Measurements from ENCODE around the gene PPP6R3.
"Not testable (repeated sequence)": the region's sequence is repeated elsewhere in the genome, so short reads cannot be mapped to it uniquely, and the experiment has no call there.

PPP6R3 gene

GRCh38 chr11:68430801-68431200 is 29.8 kb upstream of the PPP6R3 start:
- Histone ChIP-seq H3K27me3 (replicated peaks) (no peaks in the 10 kb centered on the region), H3K4me3 (ENCODE audit: low read depth, low read length) (no peak overlapping the region), H3K36me3 (replicated peaks) (peaks cover 43% of the 10 kb centered on the region), H3K27ac (no peak overlapping the region)
- TF ChIP-seq, protein P1, sequence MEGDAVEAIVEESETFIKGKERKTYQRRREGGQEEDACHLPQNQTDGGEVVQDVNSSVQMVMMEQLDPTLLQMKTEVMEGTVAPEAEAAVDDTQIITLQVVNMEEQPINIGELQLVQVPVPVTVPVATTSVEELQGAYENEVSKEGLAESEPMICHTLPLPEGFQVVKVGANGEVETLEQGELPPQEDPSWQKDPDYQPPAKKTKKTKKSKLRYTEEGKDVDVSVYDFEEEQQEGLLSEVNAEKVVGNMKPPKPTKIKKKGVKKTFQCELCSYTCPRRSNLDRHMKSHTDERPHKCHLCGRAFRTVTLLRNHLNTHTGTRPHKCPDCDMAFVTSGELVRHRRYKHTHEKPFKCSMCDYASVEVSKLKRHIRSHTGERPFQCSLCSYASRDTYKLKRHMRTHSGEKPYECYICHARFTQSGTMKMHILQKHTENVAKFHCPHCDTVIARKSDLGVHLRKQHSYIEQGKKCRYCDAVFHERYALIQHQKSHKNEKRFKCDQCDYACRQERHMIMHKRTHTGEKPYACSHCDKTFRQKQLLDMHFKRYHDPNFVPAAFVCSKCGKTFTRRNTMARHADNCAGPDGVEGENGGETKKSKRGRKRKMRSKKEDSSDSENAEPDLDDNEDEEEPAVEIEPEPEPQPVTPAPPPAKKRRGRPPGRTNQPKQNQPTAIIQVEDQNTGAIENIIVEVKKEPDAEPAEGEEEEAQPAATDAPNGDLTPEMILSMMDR (IDR thresholded peaks at IDR 0.05; ENCODE audit: low read depth, low read length, missing control alignments): no peak
- no peak for DNase-seq
- in situ Hi-C loops (cut with HindIII; ENCODE audit: low pct_ligation_motif_present, low sequenced_read_pairs): no loop called here

DNA sequence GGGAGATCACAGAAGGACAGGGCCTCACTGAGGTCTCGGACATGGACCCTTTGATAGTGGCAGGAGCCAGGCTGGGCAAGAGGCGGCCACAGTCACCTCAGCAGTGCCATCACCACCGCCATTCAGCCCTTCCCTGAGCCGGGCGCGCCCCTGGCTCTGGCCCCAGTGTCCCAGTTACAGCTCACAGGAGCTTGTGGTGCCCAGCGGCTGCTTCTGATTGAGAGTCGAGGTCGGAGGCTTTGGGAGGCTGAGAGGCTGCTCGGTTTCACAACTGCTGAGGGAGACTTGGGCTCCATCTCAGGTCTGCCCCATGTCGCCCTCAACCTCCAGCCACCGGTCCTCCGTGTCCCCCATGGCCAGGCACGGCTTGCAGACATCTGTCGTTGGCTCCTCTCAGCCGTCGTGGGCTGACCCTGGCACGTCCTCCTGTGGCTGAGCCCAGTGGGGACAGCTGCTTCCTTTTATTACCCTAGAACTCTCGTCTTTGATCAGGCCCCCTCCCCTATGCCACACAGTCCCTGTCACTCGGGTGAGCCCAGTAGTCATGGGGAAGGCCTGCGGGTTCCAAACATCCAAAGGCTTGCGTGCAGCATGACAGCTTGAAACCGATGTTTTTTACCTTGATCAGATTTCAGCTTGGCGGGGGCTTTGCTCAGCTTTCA is 28.4 kb upstream of the PPP6R3 start:
- TF ChIP-seq, protein P1 (IDR thresholded peaks at IDR 0.05; ENCODE audit: low read depth, low read length, missing control alignments): no peak
- peaks cover 35% of the 10 kb centered on the region for H3K36me3 ChIP-seq (replicated peaks)
- H3K4me3 ChIP-seq (ENCODE audit: low read depth, low read length): no peak overlapping the region
- DNase-seq: no peak
- H3K27me3 ChIP-seq (replicated peaks): no peaks in the 10 kb centered on the region
- in situ Hi-C loops (cut with HindIII; ENCODE audit: low pct_ligation_motif_present, low sequenced_read_pairs): no loop called here
- H3K27ac ChIP-seq: no peak overlapping the region

- Histone ChIP-seq H3K4me3 (ENCODE audit: low read depth, low read length) (no peak overlapping the region), H3K27ac (no peak overlapping the region), H3K36me3 (replicated peaks) (peaks cover 33% of the 10 kb centered on the region), H3K27me3 (replicated peaks) (no peaks in the 10 kb centered on the region)
- TF ChIP-seq, protein P1 (IDR thresholded peaks at IDR 0.05; ENCODE audit: low read depth, low read length, missing control alignments): no peak
- in situ Hi-C loops (cut with HindIII; ENCODE audit: low pct_ligation_motif_present, low sequenced_read_pairs): no loop called here
- no peak for DNase-seq
Measured at GRCh38 chr11:68432874-68433273, 27.7 kb upstream of the PPP6R3 start.

- DNase-seq: no peak
- in situ Hi-C loops (cut with HindIII; ENCODE audit: low pct_ligation_motif_present, low sequenced_read_pairs): no loop called here
- H3K27me3 ChIP-seq (replicated peaks): no peaks in the 10 kb centered on the region
- TF ChIP-seq, protein P1 (IDR thresholded peaks at IDR 0.05; ENCODE audit: low read depth, low read length, missing control alignments): no peak
- peaks cover 35% of the 10 kb centered on the region for H3K36me3 ChIP-seq (replicated peaks)
- no peak overlapping the region for H3K27ac ChIP-seq
- no peak overlapping the region for H3K4me3 ChIP-seq (ENCODE audit: low read depth, low read length)
Measured at GRCh38 chr11:68433541-68433940, 27.0 kb upstream of the PPP6R3 start.

GRCh38 chr11:68434159-68434558 is 26.4 kb upstream of the PPP6R3 start:
- in situ Hi-C loops (cut with HindIII; ENCODE audit: low pct_ligation_motif_present, low sequenced_read_pairs); H3K4me3 ChIP-seq (ENCODE audit: low read depth, low read length); H3K27ac ChIP-seq; H3K27me3 ChIP-seq (replicated peaks); DNase-seq: not testable (repeated sequence)
- H3K36me3 ChIP-seq (replicated peaks): peaks cover 36% of the 10 kb centered on the region

- Histone ChIP-seq H3K4me3 (ENCODE audit: low read depth, low read length) (no peak overlapping the region), H3K36me3 (replicated peaks) (peaks cover 21% of the 10 kb centered on the region), H3K27me3 (replicated peaks) (no peaks in the 10 kb centered on the region), H3K27ac (no peak overlapping the region)
- no peak for DNase-seq
- in situ Hi-C loops (cut with HindIII; ENCODE audit: low pct_ligation_motif_present, low sequenced_read_pairs): no loop called here
- TF ChIP-seq, protein P1 (IDR thresholded peaks at IDR 0.05; ENCODE audit: low read depth, low read length, missing control alignments): no peak
Measured at GRCh38 chr11:68436162-68436888, 24.2 kb upstream of the PPP6R3 start.
